Esophagus squamous epithelium (tissue), 4 donors: ENCODE measurements around the gene PLEKHA7.

Experiments used
- POLR2A ChIP-seq, 4 donors: fragments of 450-650 bp; IDR thresholded peaks; one replicate each; pipeline ENCODE4 v1.6.1; 2017; ENCODE audit warnings: antibody characterized with exemption in 4 of 4, mild to moderate bottlenecking in 4 of 4, moderate library complexity in 3 of 4
- TF ChIP-seq, protein P1 (sequence below), 6 experiments: fragments of 450-650 bp in 4 of 6; fragments of 200-600 bp in 2 of 6; sonication (generic) in 2 of 6; IDR thresholded peaks; one replicate each; pipeline ENCODE4 v1.5.1; 2016 to 2019; ENCODE audit warnings: antibody characterized with exemption in 6 of 6, mild to moderate bottlenecking in 4 of 6, moderate library complexity in 4 of 6

GRCh38 chr11:16793009-16793408, 221.2 kb downstream of the PLEKHA7 start:
- TF ChIP-seq POLR2A (IDR thresholded peaks at IDR 0.05): no peak
- TF ChIP-seq, protein P1, sequence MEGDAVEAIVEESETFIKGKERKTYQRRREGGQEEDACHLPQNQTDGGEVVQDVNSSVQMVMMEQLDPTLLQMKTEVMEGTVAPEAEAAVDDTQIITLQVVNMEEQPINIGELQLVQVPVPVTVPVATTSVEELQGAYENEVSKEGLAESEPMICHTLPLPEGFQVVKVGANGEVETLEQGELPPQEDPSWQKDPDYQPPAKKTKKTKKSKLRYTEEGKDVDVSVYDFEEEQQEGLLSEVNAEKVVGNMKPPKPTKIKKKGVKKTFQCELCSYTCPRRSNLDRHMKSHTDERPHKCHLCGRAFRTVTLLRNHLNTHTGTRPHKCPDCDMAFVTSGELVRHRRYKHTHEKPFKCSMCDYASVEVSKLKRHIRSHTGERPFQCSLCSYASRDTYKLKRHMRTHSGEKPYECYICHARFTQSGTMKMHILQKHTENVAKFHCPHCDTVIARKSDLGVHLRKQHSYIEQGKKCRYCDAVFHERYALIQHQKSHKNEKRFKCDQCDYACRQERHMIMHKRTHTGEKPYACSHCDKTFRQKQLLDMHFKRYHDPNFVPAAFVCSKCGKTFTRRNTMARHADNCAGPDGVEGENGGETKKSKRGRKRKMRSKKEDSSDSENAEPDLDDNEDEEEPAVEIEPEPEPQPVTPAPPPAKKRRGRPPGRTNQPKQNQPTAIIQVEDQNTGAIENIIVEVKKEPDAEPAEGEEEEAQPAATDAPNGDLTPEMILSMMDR (IDR thresholded peaks at IDR 0.05): no peak
